HCT116 (cell line): ENCODE results near the gene GSG1L.

Experiments used
- EZH2 ChIP-seq: fragments of 200-600 bp; sonication (generic); IDR thresholded peaks from 2 replicates; pipeline ENCODE4 v1.6.1; 2017; ENCODE audit warnings: antibody characterized with exemption, mixed run types
- EZH2phosphoT487 ChIP-seq: fragments of 200-600 bp; IDR thresholded peaks from 2 replicates; pipeline ENCODE4 v1.6.1; 2018; ENCODE audit warnings: antibody characterized with exemption, borderline replicate concordance
- POLR2AphosphoS5 ChIP-seq: IDR thresholded peaks from 2 replicates; pipeline ENCODE4 v1.6.1; 2011; ENCODE audit warnings: mild to moderate bottlenecking, low read depth, low read length, moderate library complexity
- TF ChIP-seq, protein P1 (sequence below): IDR thresholded peaks from 2 replicates; pipeline ENCODE4 v1.6.1; 2012; ENCODE audit warnings: low read depth
- TF ChIP-seq, protein P2 (sequence below), 3 experiments: fragments of 200-600 bp in 1 of 3; sonication (generic) in 1 of 3; IDR thresholded peaks in 2 of 3; conservative IDR thresholded peaks in 1 of 3; 2 replicates each; pipeline ENCODE4 v1.5.1; 2012 to 2017; ENCODE audit warnings: low read depth in 2 of 3, low read length in 2 of 3, antibody characterized with exemption in 1 of 3, borderline replicate concordance in 1 of 3, control low read depth in 1 of 3, mild to moderate bottlenecking in 1 of 3, mixed read lengths in 1 of 3, mixed run types in 1 of 3, moderate library complexity in 1 of 3; ENCODE audit not compliant: insufficient read depth in 1 of 3

DNA sequence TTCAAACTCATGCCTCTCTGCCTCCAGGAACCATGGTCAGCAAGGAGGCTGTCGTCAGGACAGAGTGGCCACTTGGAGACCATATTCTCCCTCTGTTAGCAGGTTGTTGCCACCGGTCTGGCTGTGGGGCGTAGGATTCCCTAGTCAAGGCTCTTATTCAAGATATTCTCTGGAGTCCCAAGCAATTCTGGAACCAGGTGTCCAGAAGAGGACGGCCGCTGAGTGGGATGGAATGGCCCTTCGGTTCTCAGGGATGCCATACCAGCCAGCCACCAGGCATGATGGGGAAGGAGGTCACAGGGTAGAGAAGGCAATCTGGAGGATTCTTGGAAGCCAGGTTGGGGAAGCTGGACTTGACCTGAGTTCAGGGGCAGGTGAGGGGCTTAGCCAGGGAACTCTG, 173.5 kb downstream of the GSG1L start:
- TF ChIP-seq EZH2: no peak
- TF ChIP-seq EZH2phosphoT487: no peak
- TF ChIP-seq, protein P1, sequence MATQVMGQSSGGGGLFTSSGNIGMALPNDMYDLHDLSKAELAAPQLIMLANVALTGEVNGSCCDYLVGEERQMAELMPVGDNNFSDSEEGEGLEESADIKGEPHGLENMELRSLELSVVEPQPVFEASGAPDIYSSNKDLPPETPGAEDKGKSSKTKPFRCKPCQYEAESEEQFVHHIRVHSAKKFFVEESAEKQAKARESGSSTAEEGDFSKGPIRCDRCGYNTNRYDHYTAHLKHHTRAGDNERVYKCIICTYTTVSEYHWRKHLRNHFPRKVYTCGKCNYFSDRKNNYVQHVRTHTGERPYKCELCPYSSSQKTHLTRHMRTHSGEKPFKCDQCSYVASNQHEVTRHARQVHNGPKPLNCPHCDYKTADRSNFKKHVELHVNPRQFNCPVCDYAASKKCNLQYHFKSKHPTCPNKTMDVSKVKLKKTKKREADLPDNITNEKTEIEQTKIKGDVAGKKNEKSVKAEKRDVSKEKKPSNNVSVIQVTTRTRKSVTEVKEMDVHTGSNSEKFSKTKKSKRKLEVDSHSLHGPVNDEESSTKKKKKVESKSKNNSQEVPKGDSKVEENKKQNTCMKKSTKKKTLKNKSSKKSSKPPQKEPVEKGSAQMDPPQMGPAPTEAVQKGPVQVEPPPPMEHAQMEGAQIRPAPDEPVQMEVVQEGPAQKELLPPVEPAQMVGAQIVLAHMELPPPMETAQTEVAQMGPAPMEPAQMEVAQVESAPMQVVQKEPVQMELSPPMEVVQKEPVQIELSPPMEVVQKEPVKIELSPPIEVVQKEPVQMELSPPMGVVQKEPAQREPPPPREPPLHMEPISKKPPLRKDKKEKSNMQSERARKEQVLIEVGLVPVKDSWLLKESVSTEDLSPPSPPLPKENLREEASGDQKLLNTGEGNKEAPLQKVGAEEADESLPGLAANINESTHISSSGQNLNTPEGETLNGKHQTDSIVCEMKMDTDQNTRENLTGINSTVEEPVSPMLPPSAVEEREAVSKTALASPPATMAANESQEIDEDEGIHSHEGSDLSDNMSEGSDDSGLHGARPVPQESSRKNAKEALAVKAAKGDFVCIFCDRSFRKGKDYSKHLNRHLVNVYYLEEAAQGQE: no peak
- no peak for TF ChIP-seq POLR2AphosphoS5
- TF ChIP-seq, protein P2, sequence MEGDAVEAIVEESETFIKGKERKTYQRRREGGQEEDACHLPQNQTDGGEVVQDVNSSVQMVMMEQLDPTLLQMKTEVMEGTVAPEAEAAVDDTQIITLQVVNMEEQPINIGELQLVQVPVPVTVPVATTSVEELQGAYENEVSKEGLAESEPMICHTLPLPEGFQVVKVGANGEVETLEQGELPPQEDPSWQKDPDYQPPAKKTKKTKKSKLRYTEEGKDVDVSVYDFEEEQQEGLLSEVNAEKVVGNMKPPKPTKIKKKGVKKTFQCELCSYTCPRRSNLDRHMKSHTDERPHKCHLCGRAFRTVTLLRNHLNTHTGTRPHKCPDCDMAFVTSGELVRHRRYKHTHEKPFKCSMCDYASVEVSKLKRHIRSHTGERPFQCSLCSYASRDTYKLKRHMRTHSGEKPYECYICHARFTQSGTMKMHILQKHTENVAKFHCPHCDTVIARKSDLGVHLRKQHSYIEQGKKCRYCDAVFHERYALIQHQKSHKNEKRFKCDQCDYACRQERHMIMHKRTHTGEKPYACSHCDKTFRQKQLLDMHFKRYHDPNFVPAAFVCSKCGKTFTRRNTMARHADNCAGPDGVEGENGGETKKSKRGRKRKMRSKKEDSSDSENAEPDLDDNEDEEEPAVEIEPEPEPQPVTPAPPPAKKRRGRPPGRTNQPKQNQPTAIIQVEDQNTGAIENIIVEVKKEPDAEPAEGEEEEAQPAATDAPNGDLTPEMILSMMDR (IDR thresholded peaks at IDR 0.05 in 2 of 3, conservative IDR thresholded peaks at IDR 0.05 in 1 of 3; ENCODE audit: borderline replicate concordance in 1 of 3, insufficient read depth in 1 of 3, low read depth in 2 of 3, low read length in 2 of 3): no peak
